Gastrocnemius medialis (tissue), 4 donors: Measurements from ENCODE around the gene USP32.
"Not testable (repeated sequence)": the region's sequence is repeated elsewhere in the genome, so short reads cannot be mapped to it uniquely, and the experiment has no call there.

Source experiments
- CTCF ChIP-seq, 5 experiments: fragments of 450-650 bp in 3 of 5; fragments of 200-600 bp in 2 of 5; sonication (generic) in 2 of 5; IDR thresholded peaks in 4 of 5; conservative IDR thresholded peaks in 1 of 5; 1 replicate in 4 of 5; 2 replicates in 1 of 5; pipeline ENCODE4 v1.5.1; 2016 to 2019; ENCODE audit warnings: antibody characterized with exemption in 5 of 5, mild to moderate bottlenecking in 3 of 5, moderate library complexity in 3 of 5
- POLR2A ChIP-seq, 2 donors: fragments of 450-650 bp; IDR thresholded peaks; one replicate each; pipeline ENCODE4 v1.6.1; 2017; ENCODE audit warnings: antibody characterized with exemption in 2 of 2, mild to moderate bottlenecking in 2 of 2, moderate library complexity in 2 of 2

- TF ChIP-seq POLR2A (IDR thresholded peaks at IDR 0.05); CTCF (IDR thresholded peaks at IDR 0.05 in 4 of 5, conservative IDR thresholded peaks at IDR 0.05 in 1 of 5): not testable (repeated sequence)
These were observed 58.9 kb downstream of the USP32 start for GRCh38 chr17:60333072-60333471.
